Lower lobe of right lung (tissue), 2 donors: ENCODE data around the gene ARMS2. TPM values are rescaled to one million over a fixed set of nuclear protein-coding genes. Genes with fewer than 3 reads are reported as not detected.

Source experiments
- ATAC-seq, 2 donors: fragments of 200-7000 bp; cut with Tn5 transposase; one replicate each; pipeline ENCODE4 v1.9.1; 2020 to 2022; ENCODE audit warnings: mild to moderate bottlenecking in 2 of 2, moderate library complexity in 2 of 2
- DNase-seq: peaks from one replicate; pipeline ENCODE4 v3.0.0-alpha.2; 2020
- H3K27ac ChIP-seq: fragments of 200-600 bp; one replicate; pipeline ENCODE4 v1.8.0; 2022
- H3K27me3 ChIP-seq: fragments of 200-600 bp; one replicate; pipeline ENCODE4 v1.8.0; 2022; ENCODE audit warnings: low read depth
- H3K36me3 ChIP-seq: fragments of 200-600 bp; one replicate; pipeline ENCODE4 v1.8.0; 2022; ENCODE audit warnings: mild to moderate bottlenecking
- H3K4me1 ChIP-seq: fragments of 200-600 bp; one replicate; pipeline ENCODE4 v1.8.0; 2022
- H3K4me3 ChIP-seq: fragments of 200-600 bp; one replicate; pipeline ENCODE4 v1.8.0; 2022; ENCODE audit warnings: mild to moderate bottlenecking
- H3K9me3 ChIP-seq: fragments of 200-600 bp; one replicate; pipeline ENCODE4 v1.8.0; 2022
- CTCF ChIP-seq: fragments of 200-600 bp; IDR thresholded peaks from one replicate; pipeline ENCODE4 v1.8.0; 2022; ENCODE audit warnings: antibody characterized with exemption, mild to moderate bottlenecking
- intact Hi-C: fragments of 100-400 bp; cut with DNase I; formaldehyde crosslinking; loops from one replicate; pipeline ENCODE4 v1.11.0; 2022
- total RNA-seq: library from RNA; stranded (reverse); fragmentation: NEBNext Ultra II Directional; extraction: Animal tissue kit (Norgen Biotek cat#: 25700); gene quantifications from one replicate; pipeline ENCODE4 v1.2.1, GENCODE V29; 2021
- donor health status: DM: no; HTN: yes; CAD: no; lungs with severe emphysema.

ARMS2 gene
- total RNA-seq, 1 donor from 2014 or later, result not detected

- Histone ChIP-seq H3K4me3 (no peak overlapping the region), H3K4me1 (peaks cover 32% of the 10 kb centered on the region), H3K27me3 (no peaks in the 10 kb centered on the region), H3K36me3 (no peaks in the 10 kb centered on the region), H3K9me3 (no peaks in the 10 kb centered on the region), H3K27ac (no peak overlapping the region)
- DNase-seq, result peak; percentile 70
- peak; percentile 6 for TF ChIP-seq CTCF
- ATAC-seq, result peak; percentile 45 to 55
- intact Hi-C loops, result no loop called here
Observed at GRCh38 chr10:122495406-122496340, 41.2 kb downstream of the ARMS2 start.

GRCh38 chr10:122497241-122497640, 42.8 kb downstream of the ARMS2 start:
- intact Hi-C loops, result no loop called here
- H3K4me1 ChIP-seq, result peaks cover 32% of the 10 kb centered on the region
- no peaks in the 10 kb centered on the region for H3K9me3 ChIP-seq
- no peaks in the 10 kb centered on the region for H3K27me3 ChIP-seq
- DNase-seq, result no peak
- no peak overlapping the region for H3K27ac ChIP-seq
- H3K36me3 ChIP-seq, result no peaks in the 10 kb centered on the region
- ATAC-seq, result no peak
- TF ChIP-seq CTCF, result no peak
- H3K4me3 ChIP-seq, result no peak overlapping the region

- Histone ChIP-seq H3K36me3 (no peaks in the 10 kb centered on the region), H3K4me3 (no peak overlapping the region), H3K9me3 (no peaks in the 10 kb centered on the region), H3K27me3 (no peaks in the 10 kb centered on the region), H3K4me1 (peaks cover 32% of the 10 kb centered on the region), H3K27ac (no peak overlapping the region)
- ATAC-seq (no peak), DNase-seq (no peak)
- intact Hi-C loops, result no loop called here
- no peak for TF ChIP-seq CTCF
Observed at GRCh38 chr10:122498521-122498920, 44.1 kb downstream of the ARMS2 start.

GRCh38 chr10:122499012-122499411, 44.6 kb downstream of the ARMS2 start:
- H3K36me3 ChIP-seq, result no peaks in the 10 kb centered on the region
- ATAC-seq (no peak), DNase-seq (no peak)
- H3K27me3 ChIP-seq, result no peaks in the 10 kb centered on the region
- H3K4me1 ChIP-seq, result peaks cover 32% of the 10 kb centered on the region
- H3K27ac ChIP-seq, result no peak overlapping the region
- H3K9me3 ChIP-seq, result no peaks in the 10 kb centered on the region
- no peak for TF ChIP-seq CTCF
- intact Hi-C loops, result no loop called here
- no peak overlapping the region for H3K4me3 ChIP-seq

- DNase-seq, result no peak
- Histone ChIP-seq H3K9me3 (no peaks in the 10 kb centered on the region), H3K4me1 (peaks cover 33% of the 10 kb centered on the region), H3K4me3 (no peak overlapping the region), H3K27ac (no peak overlapping the region), H3K27me3 (no peaks in the 10 kb centered on the region), H3K36me3 (no peaks in the 10 kb centered on the region)
- peak; percentile 33 to 34 for ATAC-seq
- no peak for TF ChIP-seq CTCF
- intact Hi-C loops, result no loop called here
Observed at GRCh38 chr10:122499491-122499941, 45.1 kb downstream of the ARMS2 start.
